Stimulated activated effector memory CD8-positive, alpha-beta T cell treated with anti-CD3 and anti-CD28 coated beads, Interleukin-12 subunit alpha, Interleukin-12 subunit beta, amount 100 ng/mL, for 72 hours (primary cell): Measurements from ENCODE around the gene RIMS4.

Source experiments
- ATAC-seq: fragments of 150-1000 bp; cut with Tn5 transposase; 2 replicates; pipeline ENCODE4 v1.10.0; 2021
- DNase-seq, 2 donors: peaks; one replicate each; pipeline ENCODE4 v3.0.0; 2021 to 2022; ENCODE audit warnings: low spot score in 2 of 2
- H3K27ac Mint-ChIP-seq: one replicate; pipeline ENCODE4 v1.8.0; 2022; ENCODE audit warnings: mild to moderate bottlenecking, mixed read lengths
- H3K36me3 Mint-ChIP-seq: one replicate; pipeline ENCODE4 v1.8.0; 2022; ENCODE audit warnings: mild to moderate bottlenecking, mixed read lengths
- H3K4me1 Mint-ChIP-seq: one replicate; pipeline ENCODE4 v1.8.0; 2022; ENCODE audit warnings: mixed read lengths
- H3K4me3 Mint-ChIP-seq: one replicate; pipeline ENCODE4 v1.8.0; 2022; ENCODE audit warnings: mild to moderate bottlenecking, mixed read lengths
- H3K9me3 Mint-ChIP-seq: one replicate; pipeline ENCODE4 v1.8.0; 2022; ENCODE audit warnings: mixed read lengths

RIMS4 gene

GRCh38 chr20:44790638-44791393 lies 19.5 kb downstream of the RIMS4 start:
- Mint-ChIP-seq H3K4me1 (no peaks in the 10 kb centered on the region), H3K27ac (no peak overlapping the region), H3K36me3 (no peaks in the 10 kb centered on the region), H3K9me3 (no peaks in the 10 kb centered on the region), H3K4me3 (no peak overlapping the region)
- DNase-seq (no peak), ATAC-seq (no peak)

- ATAC-seq (no peak), DNase-seq (no peak)
- Mint-ChIP-seq H3K4me3 (no peak overlapping the region), H3K9me3 (no peaks in the 10 kb centered on the region), H3K36me3 (no peaks in the 10 kb centered on the region), H3K27ac (no peak overlapping the region), H3K4me1 (no peaks in the 10 kb centered on the region)
These were observed 21.5 kb downstream of the RIMS4 start for GRCh38 chr20:44788706-44789456.

GRCh38 chr20:44787299-44787698 lies 23.0 kb downstream of the RIMS4 start:
- no peak overlapping the region for H3K27ac Mint-ChIP-seq
- no peaks in the 10 kb centered on the region for H3K4me1 Mint-ChIP-seq
- H3K9me3 Mint-ChIP-seq = no peaks in the 10 kb centered on the region
- ATAC-seq (no peak), DNase-seq (no peak)
- no peaks in the 10 kb centered on the region for H3K36me3 Mint-ChIP-seq
- no peak overlapping the region for H3K4me3 Mint-ChIP-seq

- Mint-ChIP-seq H3K27ac (no peak overlapping the region), H3K4me1 (no peaks in the 10 kb centered on the region), H3K4me3 (no peak overlapping the region), H3K9me3 (no peaks in the 10 kb centered on the region), H3K36me3 (no peaks in the 10 kb centered on the region)
- no peak for DNase-seq
- ATAC-seq = no peak
These were observed 24.6 kb downstream of the RIMS4 start for GRCh38 chr20:44785768-44786167.

GRCh38 chr20:44784688-44785087 lies 25.7 kb downstream of the RIMS4 start:
- Mint-ChIP-seq H3K4me1 (no peaks in the 10 kb centered on the region), H3K9me3 (peaks cover 3% of the 10 kb centered on the region), H3K4me3 (no peak overlapping the region), H3K27ac (no peak overlapping the region), H3K36me3 (no peaks in the 10 kb centered on the region)
- ATAC-seq (no peak), DNase-seq (no peak)

GRCh38 chr20:44781791-44782190 lies 28.6 kb downstream of the RIMS4 start:
- no peak for ATAC-seq
- Mint-ChIP-seq H3K4me3 (no peak overlapping the region), H3K4me1 (no peaks in the 10 kb centered on the region), H3K36me3 (no peaks in the 10 kb centered on the region), H3K27ac (no peak overlapping the region), H3K9me3 (peaks cover 3% of the 10 kb centered on the region)
- DNase-seq = no peak

GRCh38 chr20:44781118-44781517 lies 29.2 kb downstream of the RIMS4 start:
- Mint-ChIP-seq H3K36me3 (no peaks in the 10 kb centered on the region), H3K27ac (no peak overlapping the region), H3K9me3 (peaks cover 3% of the 10 kb centered on the region), H3K4me3 (no peak overlapping the region), H3K4me1 (no peaks in the 10 kb centered on the region)
- no peak for ATAC-seq
- no peak for DNase-seq

GRCh38 chr20:44780226-44780625 lies 30.1 kb downstream of the RIMS4 start:
- H3K4me3 Mint-ChIP-seq = no peak overlapping the region
- H3K27ac Mint-ChIP-seq = no peak overlapping the region
- ATAC-seq (no peak), DNase-seq (peak in 1 of 2 donors; percentile 9)
- H3K4me1 Mint-ChIP-seq = no peaks in the 10 kb centered on the region
- peaks cover 3% of the 10 kb centered on the region for H3K9me3 Mint-ChIP-seq
- no peaks in the 10 kb centered on the region for H3K36me3 Mint-ChIP-seq

GRCh38 chr20:44776980-44777379 lies 33.4 kb downstream of the RIMS4 start:
- Mint-ChIP-seq H3K27ac (no peak overlapping the region), H3K9me3 (peaks cover 3% of the 10 kb centered on the region), H3K4me3 (no peak overlapping the region), H3K36me3 (no peaks in the 10 kb centered on the region), H3K4me1 (no peaks in the 10 kb centered on the region)
- DNase-seq (no peak), ATAC-seq (no peak)

GRCh38 chr20:44773070-44773829 lies 37.1 kb downstream of the RIMS4 start:
- H3K9me3 Mint-ChIP-seq = no peaks in the 10 kb centered on the region
- peak; percentile 33 for ATAC-seq
- no peaks in the 10 kb centered on the region for H3K36me3 Mint-ChIP-seq
- no peaks in the 10 kb centered on the region for H3K4me1 Mint-ChIP-seq
- DNase-seq = no peak
- no peak overlapping the region for H3K27ac Mint-ChIP-seq
- no peak overlapping the region for H3K4me3 Mint-ChIP-seq

GRCh38 chr20:44772636-44773035 lies 37.7 kb downstream of the RIMS4 start:
- Mint-ChIP-seq H3K4me1 (no peaks in the 10 kb centered on the region), H3K4me3 (no peak overlapping the region), H3K27ac (no peak overlapping the region), H3K36me3 (no peaks in the 10 kb centered on the region), H3K9me3 (no peaks in the 10 kb centered on the region)
- ATAC-seq (no peak), DNase-seq (no peak)

GRCh38 chr20:44771172-44771535 lies 39.2 kb downstream of the RIMS4 start:
- DNase-seq = no peak
- no peaks in the 10 kb centered on the region for H3K4me1 Mint-ChIP-seq

GRCh38 chr20:44770484-44771171 lies 39.7 kb downstream of the RIMS4 start:
- Mint-ChIP-seq H3K36me3 (no peaks in the 10 kb centered on the region), H3K27ac (no peak overlapping the region), H3K4me1 (no peaks in the 10 kb centered on the region), H3K4me3 (no peak overlapping the region), H3K9me3 (no peaks in the 10 kb centered on the region)
- DNase-seq = no peak
- no peak for ATAC-seq

More at GRCh38 chr20:44771172-44771535, 39.2 kb downstream of the RIMS4 start:
- no peaks in the 10 kb centered on the region for H3K9me3 Mint-ChIP-seq
- ATAC-seq = no peak
- no peak overlapping the region for H3K4me3 Mint-ChIP-seq
- H3K36me3 Mint-ChIP-seq = no peaks in the 10 kb centered on the region
- H3K27ac Mint-ChIP-seq = no peak overlapping the region

- no peaks in the 10 kb centered on the region for H3K4me1 Mint-ChIP-seq
- peak overlapping the region; percentile 57 for H3K27ac Mint-ChIP-seq
- H3K4me3 Mint-ChIP-seq = no peak overlapping the region
- ATAC-seq (no peak), DNase-seq (no peak)
- H3K9me3 Mint-ChIP-seq = no peaks in the 10 kb centered on the region
- no peaks in the 10 kb centered on the region for H3K36me3 Mint-ChIP-seq
These were observed 40.9 kb downstream of the RIMS4 start for GRCh38 chr20:44769481-44769863.

GRCh38 chr20:44768854-44769480 lies 41.4 kb downstream of the RIMS4 start:
- no peaks in the 10 kb centered on the region for H3K36me3 Mint-ChIP-seq
- ATAC-seq = no peak
- no peaks in the 10 kb centered on the region for H3K4me1 Mint-ChIP-seq
- H3K4me3 Mint-ChIP-seq = no peak overlapping the region
- no peaks in the 10 kb centered on the region for H3K9me3 Mint-ChIP-seq
- peak overlapping the region; percentile 57 for H3K27ac Mint-ChIP-seq
- no peak for DNase-seq
